Heart left ventricle (tissue), 16 donors: ENCODE data around the gene IGF2R. TPM values are rescaled to one million over a fixed set of nuclear protein-coding genes. Genes with fewer than 3 reads are reported as not detected.

Experiments
- ATAC-seq, 4 donors: fragments of 200-7000 bp; cut with Tn5 transposase; one replicate each; pipeline ENCODE4 v1.9.1; 2020 to 2022; ENCODE audit warnings: moderate library complexity in 4 of 4, mild to moderate bottlenecking in 3 of 4, moderate number of reproducible peaks in 1 of 4
- DNase-seq, 5 donors: peaks; one replicate each; pipeline ENCODE4 v3.0.0-alpha.2; 2020
- H3K27ac ChIP-seq, 12 donors: fragments of 200-600 bp; sonication (generic) in 4 of 12; one replicate each; pipeline versions ENCODE4 v1.5.0 to v1.8.0; 2016 to 2022; ENCODE audit warnings: mild to moderate bottlenecking in 2 of 12
- H3K27me3 ChIP-seq, 9 donors: fragments of 200-600 bp; sonication (generic) in 2 of 9; one replicate each; pipeline versions ENCODE4 v1.5.1 to v1.8.0; 2016 to 2022; ENCODE audit warnings: mild to moderate bottlenecking in 3 of 9
- H3K36me3 ChIP-seq, 9 donors: fragments of 200-600 bp; sonication (generic) in 2 of 9; one replicate each; pipeline versions ENCODE4 v1.5.0 to v1.8.0; 2018 to 2022; ENCODE audit warnings: mild to moderate bottlenecking in 2 of 9
- H3K4me1 ChIP-seq, 12 donors: fragments of 200-600 bp; sonication (generic) in 4 of 12; one replicate each; pipeline versions ENCODE4 v1.5.0 to v1.8.0; 2016 to 2022; ENCODE audit warnings: mild to moderate bottlenecking in 3 of 12
- H3K4me3 ChIP-seq, 12 donors: fragments of 200-600 bp; sonication (generic) in 4 of 12; one replicate each; pipeline versions ENCODE4 v1.5.0 to v1.8.0; 2017 to 2022; ENCODE audit warnings: mild to moderate bottlenecking in 9 of 12, moderate library complexity in 4 of 12
- H3K9me3 ChIP-seq, 12 donors: fragments of 200-600 bp; sonication (generic) in 4 of 12; one replicate each; pipeline versions ENCODE4 v1.5.0 to v1.8.0; 2016 to 2022; ENCODE audit warnings: mild to moderate bottlenecking in 1 of 12
- POLR2A ChIP-seq, 2 donors: fragments of 450-650 bp; IDR thresholded peaks; one replicate each; pipeline ENCODE4 v1.6.1; 2017; ENCODE audit warnings: antibody characterized with exemption in 2 of 2, mild to moderate bottlenecking in 2 of 2, moderate library complexity in 2 of 2
- WGBS, 4 donors: extraction: QIAGEN DNeasy Blood & Tissue Kit in 2 of 4; methylation state at CpG; one replicate each; pipeline versions ENCODE4 v1.1.5 to v1.1.7; 2013 to 2018; 5-methylcytosine and 5-hydroxymethylcytosine counted together
- intact Hi-C, 10 donors: fragments of 100-400 bp; cut with DNase I; formaldehyde crosslinking; loops; one replicate each; pipeline versions ENCODE4 v1.11.1 to v1.14.2; 2022
- polyA plus RNA-seq, 2 donors: library from polyadenylated mRNA; stranded (reverse); fragments of 200-250 nt; gene quantifications; one replicate each; pipeline ENCODE4 v1.2.3, GENCODE V29; 2013
- total RNA-seq, 9 donors: library from RNA; depleted of rRNA in 2 of 9; stranded (reverse); fragments of >200 nt in 2 of 9; fragmentation: NEBNext Ultra II Directional in 3 of 9; extraction: Animal tissue kit (Norgen Biotek cat#: 25700) in 3 of 9; gene quantifications; one replicate each; pipeline versions ENCODE4 v1.1.0 to v1.2.4, GENCODE V29; 2016 to 2023
- TF ChIP-seq, protein P1 (sequence below), 12 donors: fragments of 200-600 bp; sonication (generic) in 4 of 12; IDR thresholded peaks; one replicate each; pipeline versions ENCODE4 v1.5.0 to v1.8.0; 2018 to 2022; ENCODE audit warnings: antibody characterized with exemption in 12 of 12, mild to moderate bottlenecking in 5 of 12
- donor health status: ischemic (EF 13 %, LVEDD 7.1; RV severe dilation, severe dysfunction).
- donor health status: healthy with polysubstance abuse.
- donor health status: DM: no; HTN: yes; CAD: no.
- donor health status: DM: no; HTN: no; CAD: no.
- donor health status: ischemic (EF 25% LVEDD 6.9; RV normal size, moderate dysfunction).
- donor health status: ischemic (EF 25% LVEDD 5.7; RV mildly dilated, moderate dysfunction).
- donor health status: healthy.
- donor health status: DM: yes; HTN: yes; CAD: no.
- donor health status: ischemic (EF 35%, LVEDD 5.7; RV mildly dilated, moderate dysfunction).
- donor health status: nonischemic (EF 11% LVEDD 7.7; RV severe dilation, severe dysfunction).
- donor health status: DM: yes; HTN: yes; CAD: no.
- donor health status: PGD.
- donor health status: ischemic (EF 29% LVEDD 5.4; RV normal size, mild dysfunction).
- donor health status: nonischemic (EF 23%, LVEDD 6.1; RV moderate dilation, normal function).

Gene IGF2R
- total and polyA plus RNA-seq, 11 donors: 15.4 to 111 (median 68.5) TPM

DNA sequence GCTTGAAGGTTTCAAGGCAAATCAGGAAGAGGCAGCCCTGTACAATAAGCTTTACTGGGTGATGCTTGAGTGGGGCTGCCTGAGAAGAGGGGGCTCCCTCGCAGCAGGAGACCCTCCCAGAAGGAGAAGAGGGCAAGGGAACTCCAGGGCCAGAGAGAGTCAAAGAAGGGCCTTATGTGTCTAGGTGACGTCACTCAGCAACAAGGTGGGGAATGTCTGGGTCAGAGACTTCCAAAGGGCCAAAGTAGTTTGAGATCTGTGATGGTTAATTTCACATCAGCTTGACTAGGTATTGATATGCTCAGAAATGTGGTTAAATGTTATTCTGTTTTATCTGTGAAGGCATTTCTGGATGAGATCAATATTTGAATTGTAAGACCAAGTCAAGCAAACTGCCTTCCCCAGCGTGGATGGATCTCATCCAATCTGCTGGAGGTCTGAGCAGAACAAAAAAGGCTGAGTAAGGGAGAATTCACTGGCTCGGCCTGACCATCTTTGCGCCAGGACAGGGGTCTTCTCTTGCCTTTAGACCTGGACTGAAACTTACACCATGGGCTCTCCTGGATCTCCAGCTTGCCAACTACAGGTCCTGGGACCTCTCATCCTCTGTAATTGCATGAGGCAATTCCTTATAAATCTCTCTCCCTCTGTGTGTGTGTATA, 42.2 kb upstream of the IGF2R start:
- Histone ChIP-seq H3K27ac (no peak overlapping the region), H3K9me3 (peaks cover 0 to 3% (median 0%) of the 10 kb centered on the region in 12 donors), H3K4me1 (peaks cover 0 to 12% (median 7%) of the 10 kb centered on the region in 12 donors), H3K4me3 (no peak overlapping the region), H3K36me3 (no peaks in the 10 kb centered on the region), H3K27me3 (no peaks in the 10 kb centered on the region)
- TF ChIP-seq, protein P1, sequence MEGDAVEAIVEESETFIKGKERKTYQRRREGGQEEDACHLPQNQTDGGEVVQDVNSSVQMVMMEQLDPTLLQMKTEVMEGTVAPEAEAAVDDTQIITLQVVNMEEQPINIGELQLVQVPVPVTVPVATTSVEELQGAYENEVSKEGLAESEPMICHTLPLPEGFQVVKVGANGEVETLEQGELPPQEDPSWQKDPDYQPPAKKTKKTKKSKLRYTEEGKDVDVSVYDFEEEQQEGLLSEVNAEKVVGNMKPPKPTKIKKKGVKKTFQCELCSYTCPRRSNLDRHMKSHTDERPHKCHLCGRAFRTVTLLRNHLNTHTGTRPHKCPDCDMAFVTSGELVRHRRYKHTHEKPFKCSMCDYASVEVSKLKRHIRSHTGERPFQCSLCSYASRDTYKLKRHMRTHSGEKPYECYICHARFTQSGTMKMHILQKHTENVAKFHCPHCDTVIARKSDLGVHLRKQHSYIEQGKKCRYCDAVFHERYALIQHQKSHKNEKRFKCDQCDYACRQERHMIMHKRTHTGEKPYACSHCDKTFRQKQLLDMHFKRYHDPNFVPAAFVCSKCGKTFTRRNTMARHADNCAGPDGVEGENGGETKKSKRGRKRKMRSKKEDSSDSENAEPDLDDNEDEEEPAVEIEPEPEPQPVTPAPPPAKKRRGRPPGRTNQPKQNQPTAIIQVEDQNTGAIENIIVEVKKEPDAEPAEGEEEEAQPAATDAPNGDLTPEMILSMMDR (IDR thresholded peaks at IDR 0.05): no peak
- no peak for TF ChIP-seq POLR2A (IDR thresholded peaks at IDR 0.05)
- 87 to 94% (median 91%) methylated on average over 5 of the region's 5 CpGs for WGBS, 4 donors
- ATAC-seq: no peak
- no peak for DNase-seq
- intact Hi-C loops: loop anchor here in 2 of 10 donors (10.0 kb wide), 1 partner anchor 52 kb away; no protein-coding TSS in a partner anchor

DNA sequence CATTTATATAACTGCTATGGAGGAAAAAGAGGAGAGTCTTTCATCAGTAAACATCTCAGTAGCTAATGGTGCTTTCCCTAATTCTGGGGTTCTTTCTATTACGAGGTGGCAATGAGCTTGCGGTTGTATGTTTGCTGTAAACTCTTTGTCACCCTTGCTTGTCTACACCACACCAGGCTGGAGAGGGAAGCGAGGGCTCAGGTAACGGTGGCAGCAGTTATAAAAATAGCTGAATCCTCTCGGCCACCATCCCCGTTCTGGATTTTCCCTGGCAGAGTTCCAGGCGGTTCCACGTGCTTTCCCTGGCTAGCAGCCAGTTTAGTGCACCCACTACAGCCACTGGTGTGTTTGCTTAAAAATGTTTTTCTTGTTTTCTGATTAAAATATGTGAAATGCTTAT, 39.1 kb upstream of the IGF2R start:
- no peak overlapping the region for H3K27ac ChIP-seq
- H3K27me3 ChIP-seq: no peaks in the 10 kb centered on the region
- no peak for ATAC-seq
- intact Hi-C loops: loop anchor here in 2 of 10 donors (10.0 kb wide), 1 partner anchor 55 kb away; no protein-coding TSS in a partner anchor
- H3K4me1 ChIP-seq: peaks cover 0 to 15% (median 7%) of the 10 kb centered on the region in 12 donors
- no peak overlapping the region for H3K4me3 ChIP-seq
- 22 to 31% (median 26%) methylated on average over 8 of the region's 8 CpGs for WGBS, 4 donors
- H3K9me3 ChIP-seq: no peaks in the 10 kb centered on the region
- H3K36me3 ChIP-seq: no peaks in the 10 kb centered on the region
- DNase-seq: peak in 3 of 5 donors; percentile 29 to 38 (median 36)
- no peak for TF ChIP-seq POLR2A (IDR thresholded peaks at IDR 0.05)
- TF ChIP-seq, protein P1 (IDR thresholded peaks at IDR 0.05): no peak

DNA sequence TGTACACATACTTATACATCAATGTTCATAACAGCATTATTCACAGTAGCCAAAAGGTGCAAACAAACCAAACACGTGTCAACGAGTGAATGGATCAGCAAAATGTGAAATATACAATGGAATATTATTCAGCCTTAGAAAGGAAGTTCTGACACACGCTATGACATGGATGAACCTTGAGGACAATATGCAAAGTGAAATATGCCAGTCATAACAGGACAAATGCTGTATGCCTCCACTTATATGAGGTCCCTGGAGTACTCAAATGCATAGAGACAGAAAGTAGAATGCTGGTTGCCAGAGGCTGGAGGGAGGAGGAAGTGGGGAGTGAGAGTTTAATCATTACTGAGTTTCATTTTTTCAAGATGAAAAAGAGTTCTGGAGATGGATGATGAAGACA, 37.8 kb upstream of the IGF2R start:
- peaks cover 0 to 15% (median 7%) of the 10 kb centered on the region in 12 donors for H3K4me1 ChIP-seq
- no peak for ATAC-seq

DNA sequence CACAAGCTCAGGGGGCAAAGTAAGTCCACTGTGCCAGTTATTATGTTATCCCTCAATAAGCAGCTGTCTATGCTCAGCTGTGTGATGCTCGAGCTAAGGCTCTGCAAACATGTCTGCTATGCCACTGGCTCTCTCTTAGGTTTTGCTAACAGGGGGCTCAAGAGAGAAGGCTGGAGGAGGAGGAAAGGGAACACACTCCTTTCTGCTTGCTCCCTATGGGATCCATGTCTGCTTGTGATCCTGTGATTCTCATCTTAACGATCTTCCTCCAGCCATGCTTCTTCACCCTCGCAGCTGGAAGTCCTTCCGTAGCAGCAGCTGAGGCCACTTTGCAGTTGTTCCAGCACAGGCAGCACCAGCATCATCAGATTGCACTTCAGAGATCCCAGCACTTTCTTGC, 37.0 kb upstream of the IGF2R start:
- intact Hi-C loops: no loop called here

More for the DNA sequence above, 37.8 kb upstream of the IGF2R start:
- no peak for TF ChIP-seq POLR2A (IDR thresholded peaks at IDR 0.05)
- TF ChIP-seq, protein P1 (IDR thresholded peaks at IDR 0.05): no peak
- 90 to 98% (median 95%) methylated on average over 3 of the region's 3 CpGs for WGBS, 4 donors
- intact Hi-C loops: no loop called here
- peaks cover 0 to 8% (median 0%) of the 10 kb centered on the region in 12 donors for H3K9me3 ChIP-seq
- no peaks in the 10 kb centered on the region for H3K27me3 ChIP-seq
- DNase-seq: no peak
- H3K27ac ChIP-seq: no peak overlapping the region
- no peaks in the 10 kb centered on the region for H3K36me3 ChIP-seq
- no peak overlapping the region for H3K4me3 ChIP-seq

More for the DNA sequence above, 37.0 kb upstream of the IGF2R start:
- peaks cover 0 to 11% (median 0%) of the 10 kb centered on the region in 12 donors for H3K9me3 ChIP-seq
- H3K36me3 ChIP-seq: no peaks in the 10 kb centered on the region
- no peak overlapping the region for H3K4me3 ChIP-seq
- H3K27ac ChIP-seq: no peak overlapping the region
- TF ChIP-seq, protein P1 (IDR thresholded peaks at IDR 0.05): no peak
- no peak for TF ChIP-seq POLR2A (IDR thresholded peaks at IDR 0.05)
- peaks cover 0 to 15% (median 7%) of the 10 kb centered on the region in 12 donors for H3K4me1 ChIP-seq
- 51 to 73% (median 59%) methylated on average over 4 of the region's 4 CpGs for WGBS, 4 donors
- ATAC-seq: no peak
- DNase-seq: no peak
- no peaks in the 10 kb centered on the region for H3K27me3 ChIP-seq
